IPS DF 6.9 (cell line): ENCODE results near the gene KDM1A.

Experiments used
- DNase-seq: peaks from one replicate; pipeline ENCODE4 v3.0.0-alpha.2; 2013; ENCODE audit warnings: low read depth, low spot score
- H3K27ac ChIP-seq: one replicate; pipeline ENCODE4 v1.5.1; 2013; ENCODE audit warnings: low read length, control low read depth
- H3K27me3 ChIP-seq: 2 replicates; pipeline ENCODE4 v1.6.1; 2013; ENCODE audit warnings: mild to moderate bottlenecking, low read length; ENCODE audit not compliant: control insufficient read depth, insufficient read depth
- H3K36me3 ChIP-seq: 2 replicates; pipeline ENCODE4 v1.6.1; 2013; ENCODE audit warnings: low read length; ENCODE audit not compliant: control insufficient read depth, insufficient read depth
- H3K4me1 ChIP-seq: 2 replicates; pipeline ENCODE4 v1.6.1; 2013; ENCODE audit warnings: low read length; ENCODE audit not compliant: control insufficient read depth, insufficient read depth
- H3K4me3 ChIP-seq: 2 replicates; pipeline ENCODE4 v1.5.1; 2013; ENCODE audit warnings: mild to moderate bottlenecking, low read length
- H3K9me3 ChIP-seq: 2 replicates; pipeline ENCODE4 v1.6.1; 2013; ENCODE audit warnings: low read length, inconsistent platforms; ENCODE audit not compliant: control insufficient read depth, insufficient read depth
- WGBS: extraction: QIAGEN DNeasy Blood & Tissue Kit; methylation state at CpG from one replicate; pipeline ENCODE4 v1.1.7; 2013; ENCODE audit warnings: mixed read lengths, missing lambda C conversion rate; ENCODE audit not compliant: insufficient read length, insufficient coverage; 5-methylcytosine and 5-hydroxymethylcytosine counted together

The KDM1A gene

GRCh38 chr1:23103001-23103889, 84.0 kb downstream of the KDM1A start:
- H3K27me3 ChIP-seq, result no peaks in the 10 kb centered on the region
- no CpG with 5 or more reads among the region's 10 CpGs for WGBS
- peaks cover 3% of the 10 kb centered on the region; the same call in 1 of the 2 replicates for H3K4me1 ChIP-seq
- no peaks in the 10 kb centered on the region for H3K9me3 ChIP-seq
- no peak overlapping the region for H3K27ac ChIP-seq
- peaks cover 2% of the 10 kb centered on the region; the same call in 1 of the 2 replicates for H3K36me3 ChIP-seq
- H3K4me3 ChIP-seq, result no peak overlapping the region
- no peak for DNase-seq

GRCh38 chr1:23108918-23109533, 89.8 kb downstream of the KDM1A start:
- WGBS, result no CpG with 5 or more reads among the region's 4 CpGs
- Histone ChIP-seq H3K4me1 (no peaks in the 10 kb centered on the region), H3K36me3 (peaks cover 4% of the 10 kb centered on the region; the same call in 1 of the 2 replicates), H3K27ac (no peak overlapping the region), H3K4me3 (no peak overlapping the region), H3K9me3 (no peaks in the 10 kb centered on the region), H3K27me3 (no peaks in the 10 kb centered on the region)
- DNase-seq, result no peak

DNA sequence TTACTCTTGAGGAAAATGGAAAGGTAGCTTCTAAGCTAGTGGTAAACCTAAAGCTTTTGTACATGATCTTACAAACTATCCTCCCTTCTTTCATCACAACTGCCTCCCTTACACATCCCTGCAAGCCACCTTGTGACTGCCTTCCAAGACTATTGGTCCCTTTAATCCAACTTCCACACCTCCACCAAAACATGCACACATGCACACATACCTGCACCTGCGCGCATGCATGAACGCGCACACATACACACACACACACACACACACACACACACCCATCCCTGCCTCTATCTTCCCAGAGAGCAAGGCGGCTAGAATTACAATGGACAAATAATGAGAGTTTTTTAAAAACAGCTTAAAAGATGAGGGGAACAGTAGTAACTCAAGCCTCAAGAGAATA, 91.1 kb downstream of the KDM1A start:
- Histone ChIP-seq H3K9me3 (no peaks in the 10 kb centered on the region), H3K4me1 (no peaks in the 10 kb centered on the region), H3K36me3 (peaks cover 4% of the 10 kb centered on the region; the same call in 1 of the 2 replicates), H3K27me3 (no peaks in the 10 kb centered on the region), H3K4me3 (no peak overlapping the region), H3K27ac (no peak overlapping the region)
- WGBS, result no CpG with 5 or more reads among the region's 5 CpGs
- no peak for DNase-seq

GRCh38 chr1:23111600-23112535, 92.6 kb downstream of the KDM1A start:
- Histone ChIP-seq H3K36me3 (peaks cover 2% of the 10 kb centered on the region; the same call in 1 of the 2 replicates), H3K27me3 (no peaks in the 10 kb centered on the region), H3K4me1 (no peaks in the 10 kb centered on the region), H3K27ac (no peak overlapping the region), H3K9me3 (no peaks in the 10 kb centered on the region), H3K4me3 (no peak overlapping the region)
- WGBS, result 100% methylated on average over 1 of the region's 6 CpGs
- DNase-seq, result no peak

DNA sequence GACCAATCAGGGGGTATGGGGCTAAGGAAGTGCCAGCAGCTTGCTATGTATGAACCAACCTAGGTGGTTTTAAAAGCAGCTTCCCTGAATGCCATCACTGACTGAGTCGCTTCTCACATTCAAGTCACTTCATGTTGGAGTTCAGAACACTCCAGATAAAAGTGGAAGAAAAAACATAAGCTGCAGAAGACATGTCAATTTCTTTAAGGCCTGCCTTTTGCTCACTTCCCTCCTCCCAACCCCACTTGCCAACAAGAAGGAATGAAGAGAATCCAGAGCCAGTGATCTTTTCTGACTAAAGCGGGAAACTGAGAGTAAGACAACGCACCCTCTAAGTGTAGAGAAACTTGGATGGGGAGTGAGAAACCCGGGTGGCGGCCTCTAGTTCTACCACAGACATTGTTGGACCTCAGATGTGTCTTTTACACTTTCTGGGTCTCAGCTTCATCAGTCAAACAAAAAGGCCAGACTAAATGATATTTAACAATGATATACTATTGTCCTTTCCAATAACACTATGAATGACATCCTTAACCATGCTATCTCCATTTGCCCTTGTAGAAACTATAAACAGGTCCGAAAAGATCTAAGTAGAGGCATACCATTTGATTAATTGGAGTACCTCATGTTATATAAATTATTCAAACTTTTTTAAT, 95.3 kb downstream of the KDM1A start:
- Histone ChIP-seq H3K4me3 (no peak overlapping the region), H3K27ac (no peak overlapping the region), H3K36me3 (no peaks in the 10 kb centered on the region), H3K9me3 (no peaks in the 10 kb centered on the region), H3K27me3 (no peaks in the 10 kb centered on the region), H3K4me1 (no peaks in the 10 kb centered on the region)
- no peak for DNase-seq
- WGBS, result no CpG with 5 or more reads among the region's 6 CpGs

- Histone ChIP-seq H3K4me3 (no peak overlapping the region), H3K36me3 (no peaks in the 10 kb centered on the region), H3K4me1 (no peaks in the 10 kb centered on the region), H3K9me3 (no peaks in the 10 kb centered on the region), H3K27me3 (no peaks in the 10 kb centered on the region), H3K27ac (no peak overlapping the region)
- no CpG with 5 or more reads among the region's 6 CpGs for WGBS
- no peak for DNase-seq
Measured at GRCh38 chr1:23116216-23116836, 97.1 kb downstream of the KDM1A start.

- Histone ChIP-seq H3K9me3 (no peaks in the 10 kb centered on the region), H3K36me3 (no peaks in the 10 kb centered on the region), H3K27ac (no peak overlapping the region), H3K4me1 (no peaks in the 10 kb centered on the region), H3K27me3 (no peaks in the 10 kb centered on the region), H3K4me3 (no peak overlapping the region)
- 100% methylated on average over 1 of the region's 2 CpGs for WGBS
- DNase-seq, result no peak
Measured at GRCh38 chr1:23116921-23117699, 97.8 kb downstream of the KDM1A start.

DNA sequence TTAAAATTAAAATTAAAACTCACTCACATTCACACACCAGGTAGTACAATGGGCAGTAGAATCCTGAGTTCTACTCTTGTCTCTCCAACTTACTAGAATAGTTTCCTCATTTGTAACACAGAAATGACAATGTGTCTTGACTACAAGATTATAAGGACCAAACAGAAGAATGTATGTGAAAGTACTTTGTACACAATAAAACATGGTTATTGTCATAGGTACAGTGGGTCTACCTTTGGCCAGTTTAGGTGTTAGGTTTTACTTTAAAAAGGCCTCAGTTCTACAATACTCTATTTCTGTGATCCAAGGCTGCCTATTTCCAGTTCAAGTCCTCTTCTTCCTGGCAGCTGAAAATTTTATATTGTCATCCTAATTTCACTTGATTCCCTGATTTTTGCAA, 99.1 kb downstream of the KDM1A start:
- H3K4me3 ChIP-seq, result no peak overlapping the region
- H3K4me1 ChIP-seq, result peaks cover 1% of the 10 kb centered on the region; the same call in 1 of the 2 replicates
- no peaks in the 10 kb centered on the region for H3K9me3 ChIP-seq
- no peak overlapping the region for H3K27ac ChIP-seq
- H3K36me3 ChIP-seq, result no peaks in the 10 kb centered on the region
- no peaks in the 10 kb centered on the region for H3K27me3 ChIP-seq
- DNase-seq, result no peak
